Coronary artery (tissue), 2 donors: ENCODE data around the gene SLAMF1.

Source experiments
- DNase-seq: peaks from one replicate; pipeline ENCODE4 v3.0.0-alpha.2; 2017; ENCODE audit warnings: low spot score
- H3K27ac ChIP-seq, 2 donors: fragments of 200-600 bp; sonication (generic); one replicate each; pipeline ENCODE4 v1.5.1; 2016 to 2019
- H3K4me3 ChIP-seq: fragments of 200-600 bp; sonication (generic); 2 replicates; pipeline ENCODE4 v1.5.1; 2016; ENCODE audit warnings: mild to moderate bottlenecking, moderate library complexity
- TF ChIP-seq, protein P1 (sequence below): fragments of 200-600 bp; sonication (generic); IDR thresholded peaks from one replicate; pipeline ENCODE4 v1.5.1; 2019; ENCODE audit warnings: antibody characterized with exemption

SLAMF1 gene

DNA sequence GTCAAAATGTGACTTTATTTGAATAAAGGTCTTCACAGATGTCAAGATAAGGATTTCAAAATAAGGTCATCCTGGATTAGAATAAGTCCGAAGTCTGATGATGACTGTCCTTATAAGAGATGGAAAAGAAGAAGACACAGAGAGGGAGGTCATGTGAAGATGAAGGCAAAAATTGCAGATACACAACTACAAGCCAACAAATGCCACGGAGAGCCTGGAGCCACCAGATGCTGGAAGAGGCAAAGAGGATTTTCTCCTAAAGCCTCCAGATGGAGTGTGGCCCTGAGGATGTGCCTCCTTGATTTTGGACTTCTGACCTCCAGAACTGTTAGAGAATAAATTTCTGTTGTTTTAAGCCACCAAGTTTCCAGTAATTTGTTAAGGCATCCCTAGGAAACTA lies 31.2 kb downstream of the SLAMF1 start:
- TF ChIP-seq, protein P1, sequence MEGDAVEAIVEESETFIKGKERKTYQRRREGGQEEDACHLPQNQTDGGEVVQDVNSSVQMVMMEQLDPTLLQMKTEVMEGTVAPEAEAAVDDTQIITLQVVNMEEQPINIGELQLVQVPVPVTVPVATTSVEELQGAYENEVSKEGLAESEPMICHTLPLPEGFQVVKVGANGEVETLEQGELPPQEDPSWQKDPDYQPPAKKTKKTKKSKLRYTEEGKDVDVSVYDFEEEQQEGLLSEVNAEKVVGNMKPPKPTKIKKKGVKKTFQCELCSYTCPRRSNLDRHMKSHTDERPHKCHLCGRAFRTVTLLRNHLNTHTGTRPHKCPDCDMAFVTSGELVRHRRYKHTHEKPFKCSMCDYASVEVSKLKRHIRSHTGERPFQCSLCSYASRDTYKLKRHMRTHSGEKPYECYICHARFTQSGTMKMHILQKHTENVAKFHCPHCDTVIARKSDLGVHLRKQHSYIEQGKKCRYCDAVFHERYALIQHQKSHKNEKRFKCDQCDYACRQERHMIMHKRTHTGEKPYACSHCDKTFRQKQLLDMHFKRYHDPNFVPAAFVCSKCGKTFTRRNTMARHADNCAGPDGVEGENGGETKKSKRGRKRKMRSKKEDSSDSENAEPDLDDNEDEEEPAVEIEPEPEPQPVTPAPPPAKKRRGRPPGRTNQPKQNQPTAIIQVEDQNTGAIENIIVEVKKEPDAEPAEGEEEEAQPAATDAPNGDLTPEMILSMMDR, result no peak
- no peak for DNase-seq
- H3K4me3 ChIP-seq, result no peak overlapping the region
- no peak overlapping the region for H3K27ac ChIP-seq

DNA sequence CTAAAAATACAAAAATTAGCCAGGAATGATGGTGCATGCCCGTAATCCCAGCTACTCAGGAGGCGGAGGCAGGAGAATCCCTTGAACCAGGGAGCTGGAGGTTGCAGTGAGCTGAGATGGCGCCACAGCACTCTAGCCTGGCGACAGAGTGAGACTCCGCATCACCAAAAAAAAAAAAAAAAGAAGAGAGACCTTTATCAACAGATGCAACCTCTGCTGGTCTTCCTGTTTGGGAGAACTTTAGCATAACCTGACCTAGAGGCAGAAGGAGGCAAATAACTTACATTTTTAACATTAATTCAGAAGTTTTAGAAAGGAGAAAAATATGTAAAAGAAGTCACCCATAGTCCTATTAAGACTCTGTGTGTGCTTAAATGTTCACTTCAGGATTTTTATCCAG lies 32.4 kb downstream of the SLAMF1 start:
- TF ChIP-seq, protein P1, result no peak
- no peak overlapping the region for H3K4me3 ChIP-seq
- H3K27ac ChIP-seq, result no peak overlapping the region
- no peak for DNase-seq

DNA sequence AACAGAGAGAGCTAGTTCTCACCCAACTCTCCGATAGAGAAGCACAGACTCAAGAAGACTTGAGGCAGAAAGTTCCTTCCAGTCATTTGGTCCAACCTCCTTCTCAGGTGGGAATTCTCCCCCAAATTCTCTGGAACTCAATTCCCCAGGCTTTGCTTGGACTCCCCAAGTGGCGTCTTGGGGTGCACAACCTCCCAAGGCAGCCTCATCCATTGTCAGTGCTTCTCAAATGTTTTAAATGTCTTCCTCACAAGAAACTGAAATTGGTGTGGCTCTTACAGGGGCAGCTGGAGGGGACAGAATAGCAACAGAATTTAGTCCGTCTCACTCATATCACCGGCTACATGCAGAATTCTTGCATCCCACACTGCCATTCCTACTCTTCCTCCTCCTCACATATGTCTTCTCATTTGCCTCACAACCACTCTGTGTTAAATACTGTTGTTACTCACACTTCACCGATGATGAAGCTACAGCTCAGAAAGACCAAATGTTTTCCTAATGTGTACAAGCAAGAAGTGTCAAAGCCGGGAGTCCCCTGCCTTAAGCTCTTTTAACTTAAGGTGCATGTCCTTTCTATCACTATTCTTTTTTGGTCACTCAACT lies 34.1 kb downstream of the SLAMF1 start:
- Histone ChIP-seq H3K4me3 (no peak overlapping the region), H3K27ac (no peak overlapping the region)
- no peak for DNase-seq
- TF ChIP-seq, protein P1, result no peak

DNA sequence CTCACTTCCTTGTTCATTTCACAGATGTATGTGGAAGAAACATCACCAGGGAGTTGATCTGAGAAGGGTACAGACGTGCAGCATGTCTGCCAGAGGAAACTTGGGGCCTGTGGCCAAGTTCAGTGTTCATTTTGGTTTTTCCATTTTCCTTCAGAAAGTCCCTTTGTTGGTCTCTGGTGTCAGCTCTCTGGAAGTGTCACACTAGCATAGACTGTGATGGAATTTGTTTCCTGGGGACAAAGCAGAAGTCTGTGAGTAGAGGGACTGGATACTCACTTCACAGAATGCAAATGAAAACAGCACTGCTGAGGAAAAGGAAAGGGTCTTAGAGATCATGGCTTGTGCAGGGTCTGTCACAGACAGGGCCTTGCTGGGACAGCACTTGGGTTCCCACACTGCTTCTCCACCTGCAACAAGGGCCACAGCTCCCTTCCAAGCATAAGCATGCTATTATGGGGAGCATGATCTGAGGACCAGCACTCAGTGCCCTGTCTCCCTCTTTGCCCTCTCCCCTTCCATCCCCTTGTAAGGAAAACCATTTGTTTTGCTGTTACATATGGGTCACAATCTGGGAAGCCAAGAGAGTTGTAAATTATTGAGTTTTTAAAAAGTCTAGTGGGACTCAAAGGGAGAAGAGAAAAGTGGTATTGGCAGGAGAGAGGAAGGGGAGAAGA lies 36.1 kb downstream of the SLAMF1 start:
- no peak for DNase-seq
- no peak overlapping the region for H3K27ac ChIP-seq
- TF ChIP-seq, protein P1, result no peak
- no peak overlapping the region for H3K4me3 ChIP-seq

DNA sequence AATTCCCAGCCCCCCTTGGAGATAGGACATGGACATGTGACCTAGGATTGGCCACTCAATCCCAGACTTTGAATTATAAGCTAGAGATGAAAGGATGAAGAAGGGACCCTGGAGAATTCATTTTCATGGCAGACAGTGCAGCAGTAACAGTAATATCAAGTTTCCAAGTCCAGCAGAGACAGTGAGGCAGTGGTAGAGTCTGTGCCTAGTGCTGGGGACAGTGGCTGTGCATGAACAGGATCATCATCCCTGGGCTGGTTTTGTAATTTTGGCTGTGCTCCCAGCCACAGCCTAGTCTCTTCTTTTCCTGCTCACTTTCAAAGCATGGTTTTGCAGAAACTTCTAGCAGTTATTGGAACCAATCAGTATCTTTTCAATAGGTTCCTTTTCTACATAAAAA lies 37.9 kb downstream of the SLAMF1 start:
- DNase-seq, result no peak
- H3K27ac ChIP-seq, result no peak overlapping the region
- H3K4me3 ChIP-seq, result no peak overlapping the region
- TF ChIP-seq, protein P1, result no peak

DNA sequence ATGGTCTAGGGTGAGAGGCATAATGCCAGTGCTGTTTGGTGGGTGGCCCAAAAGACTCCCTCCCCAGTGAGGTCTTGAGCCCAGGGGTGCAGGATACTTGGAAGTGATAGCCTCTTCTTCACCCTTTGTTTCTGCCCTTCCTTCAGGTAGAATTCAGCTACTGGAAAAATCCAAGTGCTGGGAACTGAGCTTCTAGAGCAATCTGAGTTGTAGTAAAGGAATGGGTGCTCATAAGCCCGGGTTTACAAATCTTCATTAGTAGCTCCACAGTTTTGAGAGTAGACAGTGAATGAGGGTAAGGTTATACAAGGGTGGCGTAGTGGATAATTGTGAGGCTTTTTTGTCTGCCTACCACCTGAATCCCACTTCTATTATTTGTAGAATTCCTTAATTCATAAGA lies 38.3 kb downstream of the SLAMF1 start:
- Histone ChIP-seq H3K4me3 (no peak overlapping the region), H3K27ac (no peak overlapping the region)
- TF ChIP-seq, protein P1, result no peak
- DNase-seq, result no peak

DNA sequence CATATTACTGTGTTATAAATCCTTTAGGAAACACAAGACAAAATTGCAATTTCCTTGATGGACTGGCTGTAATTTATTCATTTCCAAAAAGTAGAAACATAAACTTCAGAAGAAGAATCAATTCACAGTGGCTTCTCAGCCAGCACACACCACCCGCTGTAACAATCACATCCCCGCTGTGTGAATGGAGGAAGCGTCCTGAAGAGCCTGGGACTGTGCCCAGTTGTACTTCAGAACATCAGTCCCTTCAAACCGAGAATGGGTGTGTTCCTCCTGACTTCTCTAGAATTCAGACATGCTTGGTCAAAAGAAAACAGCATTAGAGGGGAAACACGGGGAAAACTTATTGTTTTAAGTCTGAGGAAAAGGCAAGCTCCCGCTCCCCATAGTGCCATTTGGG lies 38.8 kb downstream of the SLAMF1 start:
- TF ChIP-seq, protein P1, result no peak
- Histone ChIP-seq H3K27ac (no peak overlapping the region), H3K4me3 (no peak overlapping the region)
- no peak for DNase-seq
